Panc1 (cell line): ENCODE results near the gene LRRC10B. TPM values are rescaled to one million over a fixed set of nuclear protein-coding genes. Genes with fewer than 3 reads are reported as not detected.

ENCODE experiments used
- ATAC-seq: fragments of 200-7000 bp; cut with Tn5 transposase; 2 replicates; pipeline ENCODE4 v1.9.1; 2020; ENCODE audit warnings: mild to moderate bottlenecking, moderate library complexity
- BruUV-seq: library from RNA; stranded (reverse); fragments of 400-500 nt; replicated peaks from 2 replicates; lab custom pipeline; 2021; lab: Mats Ljungman, UMichigan
- CTCF ChIA-PET: fragments of 300-600 bp; sonication (Branson Sonifier 250); formaldehyde crosslinking; loops from one replicate; lab custom pipeline; 2022; ENCODE audit warnings: antibody characterized with exemption; lab: Charles Lee
- POLR2A ChIA-PET: fragments of 300-600 bp; sonication (Branson Sonifier 250); formaldehyde crosslinking; loops from one replicate; lab custom pipeline; 2022; ENCODE audit warnings: antibody characterized with exemption; lab: Charles Lee
- DNase-seq: peaks from one replicate; pipeline ENCODE4 v3.0.0-alpha.2; 2010; ENCODE audit warnings: low read depth, low spot score
- H3K27ac ChIP-seq: 2 replicates; pipeline ENCODE4 v1.5.1; 2011; ENCODE audit warnings: mild to moderate bottlenecking, low read length, inconsistent platforms
- H3K27me3 ChIP-seq: fragments of 200-500 bp; sonication (Bioruptor generic); 2 replicates; pipeline ENCODE4 v1.6.0; 2014; ENCODE audit warnings: low read length, inconsistent platforms; ENCODE audit not compliant: control insufficient read depth, insufficient read depth
- H3K36me3 ChIP-seq: fragments of 200-500 bp; sonication (Bioruptor generic); 2 replicates; pipeline ENCODE4 v1.5.1; 2014; ENCODE audit warnings: inconsistent platforms, mild to moderate bottlenecking, low read length, moderate library complexity; ENCODE audit not compliant: control insufficient read depth, insufficient read depth
- H3K4me1 ChIP-seq: 2 replicates; pipeline ENCODE4 v1.5.1; 2011; ENCODE audit warnings: inconsistent platforms, mild to moderate bottlenecking, low read length, moderate library complexity; ENCODE audit not compliant: control insufficient read depth, insufficient read depth
- H3K4me3 ChIP-seq, 2 experiments: 2 replicates each; pipeline ENCODE4 v1.5.1; 2011 to 2012; ENCODE audit warnings: low read depth in 2 of 2, low read length in 2 of 2, mild to moderate bottlenecking in 2 of 2, inconsistent platforms in 1 of 2, moderate library complexity in 1 of 2
- H3K9me3 ChIP-seq: fragments of 200-500 bp; sonication (Bioruptor generic); 2 replicates; pipeline ENCODE4 v1.5.1; 2014; ENCODE audit warnings: low read depth, mild to moderate bottlenecking, inconsistent platforms, low read length, moderate library complexity; ENCODE audit not compliant: control insufficient read depth, insufficient read depth
- CTCF ChIP-seq: fragments of 450-650 bp; IDR thresholded peaks from 2 replicates; pipeline ENCODE4 v1.5.1; 2017; ENCODE audit warnings: mild to moderate bottlenecking
- POLR2AphosphoS5 ChIP-seq: IDR thresholded peaks from 2 replicates; pipeline ENCODE4 v1.6.1; 2012; ENCODE audit warnings: mild to moderate bottlenecking, low read depth, low read length, moderate library complexity
- REST ChIP-seq, 2 experiments: IDR thresholded peaks; 2 replicates each; pipeline ENCODE4 v1.6.1; 2011 to 2012; ENCODE audit warnings: low read depth in 2 of 2, control low read depth in 1 of 2, low read length in 1 of 2, mild to moderate bottlenecking in 1 of 2, moderate library complexity in 1 of 2; ENCODE audit not compliant: insufficient read depth in 1 of 2
- SIN3A ChIP-seq: IDR thresholded peaks from 2 replicates; pipeline ENCODE4 v1.6.1; 2012; ENCODE audit warnings: low read depth, mild to moderate bottlenecking, low read length, moderate library complexity, borderline replicate concordance; ENCODE audit not compliant: insufficient read depth
- TCF7L2 ChIP-seq: IDR thresholded peaks from 2 replicates; pipeline ENCODE4 v1.6.1; 2011; ENCODE audit warnings: mild to moderate bottlenecking, low read depth, low read length, inconsistent platforms
- in situ Hi-C: cut with HindIII; loops from 2 replicates; pipeline ENCODE4 v1.10.0; 2016; ENCODE audit warnings: low sequenced_read_pairs, low pct_unique_long_range_greater_than_20kb
- intact Hi-C: fragments of 100-400 bp; cut with micrococcal nuclease; formaldehyde crosslinking; loops from one replicate; pipeline ENCODE4 v1.10.0; 2022; ENCODE audit not compliant: unreplicated experiment
- total RNA-seq: library from RNA; stranded (reverse); gene quantifications from one replicate; pipeline ENCODE4 v1.2.1, GENCODE V29; 2021; ENCODE audit not compliant: unreplicated experiment

Gene LRRC10B
- total RNA-seq, 1 experiment from 2014 or later, result 0.23 TPM

- Histone ChIP-seq H3K27ac (no peak overlapping the region), H3K4me1 (peaks cover 5% of the 10 kb centered on the region), H3K27me3 (no peaks in the 10 kb centered on the region), H3K4me3 (no peak overlapping the region; a peak in 1 of 4 replicates), H3K36me3 (no peaks in the 10 kb centered on the region), H3K9me3 (no peaks in the 10 kb centered on the region)
- peak; percentile 24 for DNase-seq
- in situ Hi-C loops, result no loop called here
- intact Hi-C loops, result loop anchor here (1.0 to 10.0 kb wide), 2 partner anchors 39 to 72 kb away; no protein-coding TSS in a partner anchor
- ChIA-PET POLR2A (interaction anchor here (0.6 kb wide), 1 partner anchor 85 kb away, joined by 3 read pairs; no protein-coding TSS in a partner anchor), CTCF (interaction anchor here (0.5 to 2.7 kb wide), 19 partner anchors 8 to 1858 kb away, joined by 3 to 31 read pairs (median 5); partner anchors contain the start of gene LRRC10B)
- TF ChIP-seq TCF7L2 (no peak), CTCF (peak; percentile 99), POLR2AphosphoS5 (no peak), SIN3A (no peak), REST (IDR thresholded peaks at IDR 0.05; ENCODE audit: insufficient read depth in 1 of 2, low read depth in 2 of 2, low read length in 1 of 2) (no peak)
- peak; percentile 56 for ATAC-seq
- no TSS peak for BruUV-seq
Measured at GRCh38 chr11:61516675-61517572, 8.4 kb downstream of the LRRC10B start.

- Histone ChIP-seq H3K27me3 (no peaks in the 10 kb centered on the region), H3K9me3 (no peaks in the 10 kb centered on the region), H3K27ac (no peak overlapping the region), H3K4me3 (no peak overlapping the region), H3K4me1 (peaks cover 5% of the 10 kb centered on the region), H3K36me3 (no peaks in the 10 kb centered on the region)
- in situ Hi-C loops, result no loop called here
- ChIA-PET POLR2A (no interaction called here), CTCF (interaction anchor here (0.9 to 2.7 kb wide), 4 partner anchors 29 to 1859 kb away, joined by 3 to 31 read pairs (median 5); no protein-coding TSS in a partner anchor)
- no TSS peak for BruUV-seq
- intact Hi-C loops, result loop anchor here (10.0 kb wide), 1 partner anchor 73 kb away; no protein-coding TSS in a partner anchor
- TF ChIP-seq REST (IDR thresholded peaks at IDR 0.05; ENCODE audit: insufficient read depth in 1 of 2, low read depth in 2 of 2, low read length in 1 of 2) (no peak), CTCF (no peak), SIN3A (no peak), POLR2AphosphoS5 (no peak), TCF7L2 (no peak)
- ATAC-seq (no peak), DNase-seq (no peak)
Measured at GRCh38 chr11:61518032-61518795, 9.7 kb downstream of the LRRC10B start.
